ENCODE measurements around the gene FLOT2. TPM values are rescaled to one million over a fixed set of nuclear protein-coding genes. Genes with fewer than 3 reads are reported as not detected.
"Not testable (repeated sequence)": the region's sequence is repeated elsewhere in the genome, so short reads cannot be mapped to it uniquely, and the experiment has no call there.

FLOT2 gene
- total RNA-seq, 8 experiments from 2014 or later: 22.2 to 61.3 (median 39.7) TPM

- ATAC-seq (replicated peaks in 6 of 8): peak; percentile 28 to 65 (median 60)
- in situ Hi-C loops (cut with MboI; ENCODE audit: low pct_unique_long_range_greater_than_20kb in 2 of 9, low sequenced_read_pairs in 9 of 9, unreplicated experiment in 9 of 9): loop anchor here in 2 of 9 experiments (25.0 kb wide), 1 partner anchor 140 kb away; no protein-coding TSS in a partner anchor
- H3K4me3 ChIP-seq: peak overlapping the region; percentile 48 to 82 (median 58)
- peak overlapping the region; percentile 79 to 80 for H3K27ac ChIP-seq
- H3K4me1 ChIP-seq (replicated peaks in 1 of 2): peaks cover 6 to 10% of the 10 kb centered on the region in 2 donors
- WGBS, 10 experiments: 8 to 58% (median 21%) methylated on average over 2 to 21 of the region's 62 CpGs; no CpG with 5 or more reads in 1 of the 10 experiments
Measured at GRCh38 chr17:28901866-28902818, 4.6 kb upstream of the FLOT2 start.

GRCh38 chr17:28900986-28901726, 3.6 kb upstream of the FLOT2 start:
- H3K4me3 ChIP-seq: peak overlapping the region; percentile 48 to 82 (median 58)

GRCh38 chr17:28899212-28899815, 1.8 kb upstream of the FLOT2 start:
- Histone ChIP-seq H3K4me3 (no peak overlapping the region), H3K4me1 (replicated peaks in 1 of 2) (peaks cover 17% of the 10 kb centered on the region in 2 donors), H3K27ac (no peak overlapping the region)
- in situ Hi-C loops (cut with MboI; ENCODE audit: low pct_unique_long_range_greater_than_20kb in 2 of 9, low sequenced_read_pairs in 9 of 9, unreplicated experiment in 9 of 9): no loop called here
- WGBS, 10 experiments: 90 to 100% (median 100%) methylated on average over 1 to 5 of the region's 5 CpGs; no CpG with 5 or more reads in 2 of the 10 experiments
- ATAC-seq (replicated peaks in 6 of 8): no peak

More at GRCh38 chr17:28900986-28901726, 3.6 kb upstream of the FLOT2 start:
- no peak for ATAC-seq (replicated peaks in 6 of 8)
- Histone ChIP-seq H3K4me1 (replicated peaks in 1 of 2) (peaks cover 7 to 10% of the 10 kb centered on the region in 2 donors), H3K27ac (no peak overlapping the region)
- WGBS, 10 experiments: 20% methylated on average over 2 of the region's 24 CpGs; no CpG with 5 or more reads in 9 of the 10 experiments
- in situ Hi-C loops (cut with MboI; ENCODE audit: low pct_unique_long_range_greater_than_20kb in 2 of 9, low sequenced_read_pairs in 9 of 9, unreplicated experiment in 9 of 9): loop anchor here in 2 of 9 experiments (25.0 kb wide), 1 partner anchor 139 kb away; no protein-coding TSS in a partner anchor

GRCh38 chr17:28898527-28898955, 1.0 kb upstream of the FLOT2 start:
- H3K27ac ChIP-seq: no peak overlapping the region
- in situ Hi-C loops (cut with MboI; ENCODE audit: low pct_unique_long_range_greater_than_20kb in 2 of 9, low sequenced_read_pairs in 9 of 9, unreplicated experiment in 9 of 9): no loop called here
- no peak for ATAC-seq (replicated peaks in 6 of 8)

GRCh38 chr17:28897769-28898526, 415 bp upstream of the FLOT2 start:
- in situ Hi-C loops (cut with MboI; ENCODE audit: low pct_unique_long_range_greater_than_20kb in 2 of 9, low sequenced_read_pairs in 9 of 9, unreplicated experiment in 9 of 9): no loop called here
- peak overlapping the region; percentile 64 to 91 (median 82) for H3K4me3 ChIP-seq

More at GRCh38 chr17:28898527-28898955, 1.0 kb upstream of the FLOT2 start:
- WGBS, 10 experiments: 42 to 100% (median 71%) methylated on average over 1 to 7 of the region's 12 CpGs; no CpG with 5 or more reads in 3 of the 10 experiments
- Histone ChIP-seq H3K4me3 (no peak overlapping the region), H3K4me1 (replicated peaks in 1 of 2) (peaks cover 17% of the 10 kb centered on the region in 2 donors)

GRCh38 chr17:28896491-28896883, 1.0 kb downstream of the FLOT2 start:
- peak in 1 of 8 experiments; percentile 0 for ATAC-seq (replicated peaks in 6 of 8)
- WGBS, 10 experiments: 3 to 27% (median 17%) methylated on average over 3 to 5 of the region's 5 CpGs; no CpG with 5 or more reads in 7 of the 10 experiments
- H3K4me3 ChIP-seq: peak overlapping the region; percentile 64 to 91 (median 82)
- H3K27ac ChIP-seq: peak overlapping the region; percentile 6 to 86
- peaks cover 13 to 17% of the 10 kb centered on the region in 2 donors for H3K4me1 ChIP-seq (replicated peaks in 1 of 2)
- in situ Hi-C loops (cut with MboI; ENCODE audit: low pct_unique_long_range_greater_than_20kb in 2 of 9, low sequenced_read_pairs in 9 of 9, unreplicated experiment in 9 of 9): no loop called here

More at GRCh38 chr17:28897769-28898526, 415 bp upstream of the FLOT2 start:
- ATAC-seq (replicated peaks in 6 of 8): peak in 2 of 8 experiments; percentile 2 to 8
- H3K27ac ChIP-seq: peak overlapping the region; percentile 77 to 86
- 0 to 100% (median 38%) methylated on average over 1 to 10 of the region's 23 CpGs; no CpG with 5 or more reads in 3 of the 10 experiments for WGBS, 10 experiments
- H3K4me1 ChIP-seq (replicated peaks in 1 of 2): peaks cover 17% of the 10 kb centered on the region in 2 donors

GRCh38 chr17:28895794-28896447, 1.6 kb downstream of the FLOT2 start:
- 50 to 100% (median 70%) methylated on average over 1 to 3 of the region's 3 CpGs; no CpG with 5 or more reads in 6 of the 10 experiments for WGBS, 10 experiments
- in situ Hi-C loops (cut with MboI; ENCODE audit: low pct_unique_long_range_greater_than_20kb in 2 of 9, low sequenced_read_pairs in 9 of 9, unreplicated experiment in 9 of 9): no loop called here
- Histone ChIP-seq H3K4me3 (peak overlapping the region; percentile 64 to 91 (median 82)), H3K27ac (peak overlapping the region in 1 of 2 donors; percentile 86), H3K4me1 (replicated peaks in 1 of 2) (peaks cover 7 to 14% of the 10 kb centered on the region in 2 donors)
- ATAC-seq (replicated peaks in 6 of 8): no peak

GRCh38 chr17:28893248-28894183, 4.0 kb downstream of the FLOT2 start:
- WGBS, 10 experiments: 79 to 100% (median 87%) methylated on average over 1 to 10 of the region's 16 CpGs; no CpG with 5 or more reads in 1 of the 10 experiments
- ATAC-seq (replicated peaks in 6 of 8); in situ Hi-C loops (cut with MboI; ENCODE audit: low pct_unique_long_range_greater_than_20kb in 2 of 9, low sequenced_read_pairs in 9 of 9, unreplicated experiment in 9 of 9); H3K4me3 ChIP-seq; H3K27ac ChIP-seq: not testable (repeated sequence)
- H3K4me1 ChIP-seq (replicated peaks in 1 of 2): peaks cover 7 to 14% of the 10 kb centered on the region in 2 donors

- 100% methylated on average over 1 of the region's 4 CpGs; no CpG with 5 or more reads in 9 of the 10 experiments for WGBS, 10 experiments
- in situ Hi-C loops (cut with MboI; ENCODE audit: low pct_unique_long_range_greater_than_20kb in 2 of 9, low sequenced_read_pairs in 9 of 9, unreplicated experiment in 9 of 9): no loop called here
- Histone ChIP-seq H3K4me1 (replicated peaks in 1 of 2) (peaks cover 7 to 10% of the 10 kb centered on the region in 2 donors), H3K4me3 (no peak overlapping the region), H3K27ac (no peak overlapping the region)
- ATAC-seq (replicated peaks in 6 of 8): no peak
Measured at GRCh38 chr17:28892024-28892423, 5.5 kb downstream of the FLOT2 start.

GRCh38 chr17:28891201-28891600, 6.3 kb downstream of the FLOT2 start:
- in situ Hi-C loops (cut with MboI; ENCODE audit: low pct_unique_long_range_greater_than_20kb in 2 of 9, low sequenced_read_pairs in 9 of 9, unreplicated experiment in 9 of 9): no loop called here
- Histone ChIP-seq H3K4me3 (no peak overlapping the region), H3K27ac (no peak overlapping the region), H3K4me1 (replicated peaks in 1 of 2) (peaks cover 7 to 10% of the 10 kb centered on the region in 2 donors)
- ATAC-seq (replicated peaks in 6 of 8): peak in 1 of 8 experiments; percentile 39
- 33 to 100% (median 40%) methylated on average over 1 of the region's 1 CpG; no CpG with 5 or more reads in 7 of the 10 experiments for WGBS, 10 experiments
